COR-L47 (cell line): ENCODE measurements around the gene PACS2.
A peak's percentile ranks its signal among the peaks of the same experiment; 100 is the strongest.

Experiments used
- DNase-seq: peaks from one replicate; lab custom pipeline; 2025; lab: John Stamatoyannopoulos, UW

Gene PACS2

DNA sequence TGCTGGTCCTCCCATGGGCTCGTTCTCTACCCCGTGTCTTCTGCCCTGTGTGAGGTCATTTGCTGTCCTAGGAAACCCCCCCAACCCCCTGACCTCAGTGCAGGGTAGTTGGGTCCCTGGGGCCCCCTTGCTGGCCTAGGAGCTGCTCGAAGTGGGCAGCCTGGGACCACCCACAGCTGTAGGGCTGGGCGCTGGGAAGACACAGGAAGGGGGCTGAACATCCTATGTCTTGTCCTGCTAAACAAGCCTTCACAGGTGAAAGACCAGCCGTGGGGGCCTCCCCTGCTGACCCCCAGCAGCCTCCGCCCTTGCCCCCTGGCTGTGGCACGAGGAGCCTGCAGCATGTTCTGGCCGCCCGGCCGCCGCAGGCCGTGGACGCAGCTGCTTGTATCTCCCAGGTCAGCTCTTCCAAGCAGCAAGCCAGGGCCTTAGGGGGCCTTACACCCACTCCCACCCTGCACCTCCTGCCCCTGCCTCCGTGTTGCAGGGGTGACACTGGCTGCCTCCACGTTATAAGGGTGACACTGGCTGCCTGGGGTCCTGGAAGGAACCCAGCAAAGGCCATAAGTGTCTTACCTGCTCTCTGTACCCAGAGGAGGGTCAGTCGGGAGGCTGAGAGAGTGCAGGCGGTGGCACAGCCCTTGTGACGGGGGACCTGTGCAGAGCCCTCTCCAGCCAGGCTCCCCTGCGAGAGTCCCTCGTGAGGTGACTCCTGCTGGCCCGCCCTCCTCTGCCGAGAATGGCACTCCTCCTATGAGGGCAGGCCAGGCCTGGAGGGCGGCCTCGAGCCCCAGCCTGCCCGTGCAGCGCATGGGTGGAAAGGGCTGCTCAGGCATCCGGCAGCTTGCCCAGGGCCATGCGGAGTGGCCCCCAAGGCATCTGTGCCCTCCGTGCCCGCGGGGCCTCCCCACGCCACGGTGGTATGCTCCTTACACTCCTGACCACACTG, 72.3 kb downstream of the PACS2 start:
- DNase-seq: no peak

DNA sequence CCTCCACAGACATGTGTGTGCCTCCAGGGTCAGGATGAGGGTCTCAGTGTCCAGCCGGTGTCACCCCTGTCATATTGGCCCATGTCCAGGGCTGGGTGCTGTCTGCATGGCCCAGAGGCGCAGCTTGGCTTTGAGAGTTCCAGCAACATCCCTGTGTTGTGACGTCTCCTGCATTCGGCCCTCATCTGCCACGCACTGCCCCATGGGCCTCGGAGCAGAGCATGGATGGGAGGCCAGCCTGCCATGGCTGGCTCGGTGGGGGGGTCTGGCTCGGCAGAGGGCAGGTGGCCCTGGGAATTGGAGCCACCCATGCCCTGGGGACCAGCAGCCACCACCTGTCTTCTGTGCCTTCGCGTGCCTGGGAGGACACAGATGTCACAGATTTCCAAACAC, 73.0 kb downstream of the PACS2 start:
- no peak for DNase-seq

GRCh38 chr14:105388110-105388951, 73.8 kb downstream of the PACS2 start:
- DNase-seq: no peak

GRCh38 chr14:105388976-105389375, 74.4 kb downstream of the PACS2 start:
- DNase-seq: no peak

DNA sequence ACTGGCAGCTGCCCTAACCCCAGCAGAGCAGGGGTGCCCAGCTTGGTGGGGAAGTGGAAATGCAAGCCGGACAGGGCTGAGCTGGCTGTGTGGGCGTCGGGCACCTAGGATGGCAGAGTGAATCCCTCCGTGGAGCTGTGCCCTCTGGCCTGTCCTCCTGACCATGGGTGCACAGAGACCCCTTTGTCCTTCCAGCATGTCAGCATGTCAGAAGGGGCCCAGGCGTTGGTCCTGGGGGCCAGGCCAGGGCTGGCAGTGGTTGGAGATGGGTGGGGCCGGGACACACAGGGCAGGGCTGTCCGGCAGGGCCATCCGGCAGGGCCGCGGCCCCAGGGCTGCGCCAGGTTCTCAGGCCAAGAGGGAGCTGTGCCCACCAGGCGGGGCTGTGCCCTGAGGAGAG, 75.0 kb downstream of the PACS2 start:
- DNase-seq: no peak

- no peak for DNase-seq
These were observed 75.7 kb downstream of the PACS2 start for GRCh38 chr14:105389976-105390848.

- DNase-seq: peak; percentile 29
These were observed 76.4 kb downstream of the PACS2 start for GRCh38 chr14:105390849-105391500.

DNA sequence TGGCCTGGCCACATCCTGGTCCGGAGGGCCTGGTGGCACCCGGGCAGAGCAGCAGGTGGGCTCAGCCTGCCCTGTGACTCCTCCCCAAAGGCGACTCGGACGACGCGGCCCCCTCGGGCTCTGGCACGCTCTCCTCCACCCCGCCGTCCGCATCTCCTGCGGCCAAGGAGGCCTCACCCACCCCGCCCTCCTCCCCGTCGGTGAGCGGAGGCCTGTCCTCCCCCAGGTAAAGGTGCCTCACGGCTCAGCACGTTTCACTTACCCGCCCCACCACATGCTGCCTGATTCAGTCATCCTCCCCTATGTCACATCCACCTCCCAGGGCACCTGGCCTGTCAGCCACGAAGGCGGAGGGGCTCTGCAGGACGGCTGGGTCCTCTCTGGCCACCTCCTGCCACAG, 77.0 kb downstream of the PACS2 start:
- DNase-seq: no peak

GRCh38 chr14:105392131-105393090, 77.9 kb downstream of the PACS2 start:
- no peak for DNase-seq

DNA sequence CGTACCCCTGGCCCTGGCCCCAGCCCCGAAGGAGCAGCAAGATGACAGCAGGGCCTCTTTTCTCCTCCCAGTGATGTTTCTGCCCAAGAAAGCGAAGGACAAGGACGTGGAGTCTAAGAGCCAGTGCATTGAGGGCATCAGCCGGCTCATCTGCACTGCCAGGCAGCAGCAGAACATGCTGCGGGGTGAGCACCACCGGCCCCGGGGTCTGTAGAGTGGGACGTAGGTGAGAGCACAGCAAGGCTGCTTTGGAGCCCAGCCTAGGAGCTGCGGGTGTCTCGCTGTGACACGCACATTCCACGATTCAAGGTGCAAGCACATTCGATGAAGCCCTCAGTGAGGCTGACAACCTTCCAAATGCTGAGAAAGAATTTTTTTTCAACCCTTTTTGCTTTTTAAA, 78.6 kb downstream of the PACS2 start:
- DNase-seq: no peak

DNA sequence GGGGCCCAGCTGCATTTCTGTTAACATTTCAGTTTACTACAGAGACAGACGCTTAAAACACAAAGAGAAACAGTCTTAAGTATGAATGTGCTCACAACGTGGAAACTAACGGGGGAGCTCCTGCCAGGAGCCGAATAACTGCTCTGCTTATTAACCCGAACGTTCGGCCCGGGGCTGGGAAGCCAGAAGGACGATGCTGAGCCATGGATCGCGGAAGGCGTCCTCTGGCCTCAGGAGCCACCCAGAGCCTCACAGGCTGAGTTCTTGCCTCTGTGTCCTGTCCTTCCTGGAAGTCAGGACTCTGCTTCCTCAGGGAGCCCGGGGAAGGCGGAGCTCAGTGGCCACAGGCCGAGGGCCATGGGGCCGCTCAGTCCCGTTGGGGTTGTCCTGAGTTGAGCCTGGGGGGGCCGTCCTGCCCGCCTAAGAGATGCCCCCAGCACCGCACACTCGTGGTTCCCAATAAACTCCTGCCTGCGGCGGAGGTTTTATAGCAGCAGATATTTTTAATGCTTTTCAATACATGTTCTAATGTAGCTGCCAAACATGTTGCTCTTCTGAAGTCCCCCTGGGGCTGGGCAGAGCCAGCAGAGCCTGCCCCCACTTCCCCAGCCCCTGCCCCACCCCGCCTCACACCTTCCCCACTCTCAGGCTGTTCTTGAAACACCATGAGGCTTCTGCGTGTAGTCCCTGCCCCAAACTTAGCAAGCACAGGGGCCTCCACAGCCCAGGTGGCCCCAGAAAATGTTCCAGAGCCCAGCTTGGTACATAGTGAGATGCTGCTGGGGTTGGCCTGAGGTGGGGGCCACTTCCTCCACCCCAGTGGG, 80.4 kb downstream of the PACS2 start:
- no peak for DNase-seq

- no peak for DNase-seq
These were observed 80.9 kb downstream of the PACS2 start for GRCh38 chr14:105395538-105395854.

DNA sequence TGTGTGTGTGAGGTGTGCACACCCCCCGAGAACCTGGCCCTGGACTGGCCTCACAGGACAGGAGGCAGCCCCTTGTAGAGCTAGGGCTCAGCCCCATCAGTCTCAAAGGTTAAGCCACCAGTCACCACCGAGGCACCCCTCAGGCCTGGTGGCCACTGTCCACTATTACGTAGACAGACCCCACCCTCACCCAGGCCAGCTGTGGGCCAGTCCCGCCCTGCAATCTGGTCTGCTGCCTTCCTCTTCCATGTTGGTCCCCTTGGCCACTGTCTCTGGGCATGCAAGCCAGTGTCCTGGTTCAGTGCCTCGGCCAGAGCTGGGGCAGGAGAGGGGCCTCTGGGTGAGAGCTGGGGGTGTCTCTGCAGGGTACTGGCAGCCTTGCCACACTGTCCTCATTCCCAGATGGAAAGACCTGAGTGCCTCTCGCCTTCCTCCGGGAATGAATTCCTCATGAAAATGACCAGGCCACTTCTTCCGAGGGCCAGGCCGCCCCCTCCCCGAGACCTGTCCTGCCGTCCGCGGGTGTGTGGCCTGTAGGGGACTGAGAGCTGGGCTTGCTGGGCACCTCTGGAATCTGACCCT, 82.9 kb downstream of the PACS2 start:
- DNase-seq: no peak

DNA sequence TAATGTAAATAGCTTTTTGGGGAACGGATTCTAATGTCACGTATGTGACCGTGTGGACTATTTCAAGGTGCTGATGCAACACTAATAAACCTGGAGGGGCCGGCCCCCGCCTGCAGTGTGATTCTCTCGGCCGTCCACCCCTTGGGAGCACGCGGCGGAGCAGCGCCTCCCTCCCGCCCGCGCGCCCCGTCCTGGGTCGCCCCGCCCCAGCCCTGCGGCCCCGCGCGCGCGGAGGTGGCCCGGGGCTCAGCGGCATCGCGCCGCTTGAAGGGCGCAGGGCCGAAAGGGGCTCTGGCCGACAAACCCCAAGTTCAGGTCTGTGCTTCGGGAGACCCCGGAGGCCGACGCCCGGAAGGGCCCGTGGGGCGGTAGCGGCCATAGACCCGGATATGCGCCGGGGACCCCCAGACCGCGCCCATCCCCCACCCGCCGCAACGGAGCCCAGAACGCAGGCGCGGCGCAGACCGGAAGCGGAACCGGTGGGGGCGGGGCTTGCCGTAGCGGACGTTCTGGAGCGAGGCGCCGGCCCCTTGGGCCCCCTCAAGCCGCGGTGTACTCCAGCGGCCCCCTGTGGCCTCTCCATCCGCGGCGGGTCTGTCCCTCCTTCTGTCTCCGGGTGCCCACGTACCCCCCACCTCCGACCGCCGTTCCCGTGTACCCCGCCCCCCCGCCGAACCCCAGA, 83.6 kb downstream of the PACS2 start, which contains the start of gene TEX22:
TEX22 (plus strand) TSS at position 495 of the 682 bp plus-strand sequence. CDS start 803 bp downstream, outside the sequence.
- peak; percentile 96 for DNase-seq

GRCh38 chr14:105398726-105399465, 84.3 kb downstream of the PACS2 start:
- DNase-seq: peak; percentile 84

- DNase-seq: no peak
These were observed 84.9 kb downstream of the PACS2 start for GRCh38 chr14:105399466-105399775.

- DNase-seq: no peak
These were observed 85.5 kb downstream of the PACS2 start for GRCh38 chr14:105400016-105400415.

GRCh38 chr14:105401699-105402098, 87.2 kb downstream of the PACS2 start:
- no peak for DNase-seq
